Astrocyte (in vitro differentiated cells and primary cell): ENCODE measurements around the gene PYGL.

ENCODE experiments used
- CTCF ChIP-seq: IDR thresholded peaks from 2 replicates; pipeline ENCODE4 v1.5.1; 2011; ENCODE audit warnings: low read depth, mild to moderate bottlenecking, inconsistent platforms, low read length, moderate library complexity; ENCODE audit not compliant: insufficient read depth
- EZH2 ChIP-seq: IDR thresholded peaks from 2 replicates; pipeline ENCODE4 v1.6.1; 2012; ENCODE audit warnings: mild to moderate bottlenecking, low read length, inconsistent platforms; ENCODE audit not compliant: insufficient read depth

- TF ChIP-seq CTCF (no peak), EZH2 (no peak)
Observed at GRCh38 chr14:50926851-50927386, 17.4 kb downstream of the PYGL start.
